Caco-2 (cell line): ENCODE results near the gene ALPK3. TPM values are rescaled to one million over a fixed set of nuclear protein-coding genes. Genes with fewer than 3 reads are reported as not detected.

Experiments used
- BruUV-seq: library from RNA; stranded (reverse); fragments of 400-500 nt; replicated peaks from 2 replicates; lab custom pipeline; 2021; lab: Mats Ljungman, UMichigan
- CTCF ChIA-PET: fragments of 300-600 bp; sonication (Branson Sonifier 250); formaldehyde crosslinking; loops from one replicate; lab custom pipeline; 2022; ENCODE audit warnings: antibody characterized with exemption; lab: Charles Lee
- POLR2A ChIA-PET: fragments of 300-600 bp; sonication (Branson Sonifier 250); formaldehyde crosslinking; loops from one replicate; lab custom pipeline; 2022; ENCODE audit warnings: antibody characterized with exemption; lab: Charles Lee
- DNase-seq, 2 experiments: peaks; one replicate each; pipeline versions ENCODE4 v3.0.0 to v3.0.0-alpha.2; 2020 to 2022
- H3K27me3 ChIP-seq: replicated peaks from 2 replicates; pipeline ENCODE4 v1.6.0; 2011; ENCODE audit warnings: low read length; ENCODE audit not compliant: control insufficient read depth, insufficient read depth
- H3K36me3 ChIP-seq: 2 replicates; pipeline ENCODE4 v1.5.1; 2011; ENCODE audit warnings: low read length; ENCODE audit not compliant: control insufficient read depth, insufficient read depth
- H3K4me1 ChIP-seq: fragments of 250-450 bp; sonication (Bioruptor Pico); 2 replicates; pipeline ENCODE4 v1.5.1; 2020; ENCODE audit warnings: mild to moderate bottlenecking
- H3K4me3 ChIP-seq: 2 replicates; pipeline ENCODE4 v1.5.1; 2011; ENCODE audit warnings: low read depth, mild to moderate bottlenecking, control low read depth, low read length
- H3K9me3 ChIP-seq: fragments of 250-450 bp; sonication (Bioruptor Pico); 2 replicates; pipeline ENCODE4 v1.5.1; 2020; ENCODE audit warnings: mild to moderate bottlenecking, moderate library complexity
- H3K27ac Mint-ChIP-seq: one replicate; pipeline ENCODE4 v1.8.0; 2022; ENCODE audit warnings: mixed read lengths; ENCODE audit not compliant: unreplicated experiment
- H3K27me3 Mint-ChIP-seq: one replicate; pipeline ENCODE4 v1.8.0; 2022; ENCODE audit warnings: mixed read lengths; ENCODE audit not compliant: insufficient read depth, unreplicated experiment
- H3K36me3 Mint-ChIP-seq: one replicate; pipeline ENCODE4 v1.8.0; 2022; ENCODE audit warnings: mild to moderate bottlenecking, mixed read lengths; ENCODE audit not compliant: insufficient read depth, unreplicated experiment
- H3K4me1 Mint-ChIP-seq: one replicate; pipeline ENCODE4 v1.8.0; 2022; ENCODE audit warnings: low read depth, mixed read lengths; ENCODE audit not compliant: unreplicated experiment
- H3K4me3 Mint-ChIP-seq: one replicate; pipeline ENCODE4 v1.8.0; 2022; ENCODE audit warnings: mild to moderate bottlenecking, moderate library complexity, mixed read lengths; ENCODE audit not compliant: unreplicated experiment
- H3K9me3 Mint-ChIP-seq: one replicate; pipeline ENCODE4 v1.8.0; 2022; ENCODE audit warnings: mixed read lengths; ENCODE audit not compliant: unreplicated experiment
- CTCF ChIP-seq, 2 experiments: fragments of 200-600 bp in 1 of 2; IDR thresholded peaks; 1 replicate in 1 of 2; 2 replicates in 1 of 2; pipeline versions ENCODE4 v1.5.1 to v1.8.0; 2011 to 2022; ENCODE audit warnings: antibody characterized with exemption in 1 of 2, control low read depth in 1 of 2, inconsistent platforms in 1 of 2, low read depth in 1 of 2, low read length in 1 of 2, mild to moderate bottlenecking in 1 of 2, moderate library complexity in 1 of 2; ENCODE audit not compliant: insufficient read depth in 1 of 2, severe bottlenecking in 1 of 2, unreplicated experiment in 1 of 2
- intact Hi-C: fragments of 100-400 bp; cut with micrococcal nuclease; formaldehyde crosslinking; loops from one replicate; pipeline ENCODE4 v1.10.0; 2022; ENCODE audit not compliant: unreplicated experiment
- total RNA-seq: library from RNA; stranded (reverse); gene quantifications from 2 replicates; pipeline ENCODE4 v1.2.3, GENCODE V29; 2022

Gene ALPK3
- total RNA-seq, 1 experiment from 2014 or later = 0.43 TPM

GRCh38 chr15:84840741-84841429, 23.7 kb downstream of the ALPK3 start:
- no peak overlapping the region for H3K27ac Mint-ChIP-seq
- no peak for DNase-seq
- CTCF ChIA-PET = interaction anchor here (0.6 kb wide), 1 partner anchor 89 kb away, joined by 3 read pairs; no protein-coding TSS in a partner anchor
- H3K27me3 Mint-ChIP-seq = peaks cover 5% of the 10 kb centered on the region
- BruUV-seq = no TSS peak
- peaks cover 1% of the 10 kb centered on the region for H3K9me3 Mint-ChIP-seq
- Histone ChIP-seq H3K4me3 (no peak overlapping the region), H3K4me1 (no peaks in the 10 kb centered on the region), H3K36me3 (no peaks in the 10 kb centered on the region), H3K9me3 (peaks cover under 1% of the 10 kb centered on the region; the same call in 1 of the 2 replicates), H3K27me3 (no peaks in the 10 kb centered on the region; the same call in 1 of the 2 replicates)
- POLR2A ChIA-PET = no interaction called here
- no peak for TF ChIP-seq CTCF (IDR thresholded peaks at IDR 0.05; ENCODE audit: insufficient read depth in 1 of 2, low read depth in 1 of 2, low read length in 1 of 2, severe bottlenecking in 1 of 2, unreplicated experiment in 1 of 2)
- intact Hi-C loops = no loop called here
- no peak overlapping the region for H3K4me3 Mint-ChIP-seq
- no peaks in the 10 kb centered on the region for H3K36me3 Mint-ChIP-seq
- H3K4me1 Mint-ChIP-seq = no peaks in the 10 kb centered on the region

- Histone ChIP-seq H3K4me3 (no peak overlapping the region), H3K36me3 (no peaks in the 10 kb centered on the region), H3K4me1 (no peaks in the 10 kb centered on the region), H3K27me3 (no peaks in the 10 kb centered on the region), H3K9me3 (peaks cover 19% of the 10 kb centered on the region)
- no peak overlapping the region for H3K4me3 Mint-ChIP-seq
- H3K27me3 Mint-ChIP-seq = no peaks in the 10 kb centered on the region
- DNase-seq = no peak
- no TSS peak for BruUV-seq
- no peak overlapping the region for H3K27ac Mint-ChIP-seq
- no peak for TF ChIP-seq CTCF (IDR thresholded peaks at IDR 0.05; ENCODE audit: insufficient read depth in 1 of 2, low read depth in 1 of 2, low read length in 1 of 2, severe bottlenecking in 1 of 2, unreplicated experiment in 1 of 2)
- CTCF ChIA-PET = no interaction called here
- no peaks in the 10 kb centered on the region for H3K36me3 Mint-ChIP-seq
- POLR2A ChIA-PET = no interaction called here
- H3K9me3 Mint-ChIP-seq = peaks cover 17% of the 10 kb centered on the region
- intact Hi-C loops = no loop called here
- H3K4me1 Mint-ChIP-seq = no peaks in the 10 kb centered on the region
Observed at GRCh38 chr15:84842781-84843180, 25.6 kb downstream of the ALPK3 start.

- no TSS peak for BruUV-seq
- H3K4me1 Mint-ChIP-seq = no peaks in the 10 kb centered on the region
- no peaks in the 10 kb centered on the region for H3K27me3 Mint-ChIP-seq
- H3K4me3 Mint-ChIP-seq = no peak overlapping the region
- H3K27ac Mint-ChIP-seq = no peak overlapping the region
- Histone ChIP-seq H3K36me3 (no peaks in the 10 kb centered on the region), H3K4me3 (no peak overlapping the region), H3K9me3 (peaks cover 22% of the 10 kb centered on the region), H3K4me1 (no peaks in the 10 kb centered on the region), H3K27me3 (no peaks in the 10 kb centered on the region)
- no peak for DNase-seq
- no peaks in the 10 kb centered on the region for H3K36me3 Mint-ChIP-seq
- H3K9me3 Mint-ChIP-seq = peaks cover 17% of the 10 kb centered on the region
- intact Hi-C loops = loop anchor here (1.0 kb wide), 2 partner anchors 83 to 165 kb away; no protein-coding TSS in a partner anchor
- no peak for TF ChIP-seq CTCF (IDR thresholded peaks at IDR 0.05; ENCODE audit: insufficient read depth in 1 of 2, low read depth in 1 of 2, low read length in 1 of 2, severe bottlenecking in 1 of 2, unreplicated experiment in 1 of 2)
- ChIA-PET CTCF (interaction anchor here (2.2 kb wide), 1 partner anchor 83 kb away, joined by 12 read pairs; no protein-coding TSS in a partner anchor), POLR2A (no interaction called here)
Observed at GRCh38 chr15:84844964-84845363, 27.8 kb downstream of the ALPK3 start.
